GM23338 (cell line): ENCODE measurements around the gene MTHFR.

Experiments used
- CREB1 ChIP-seq: fragments of 250-450 bp; sonication (Bioruptor Pico); IDR thresholded peaks from 2 replicates; pipeline ENCODE4 v1.5.0; 2020; ENCODE audit warnings: low read depth, mild to moderate bottlenecking, moderate library complexity
- CTCF ChIP-seq, 2 experiments: fragments of 200-600 bp in 1 of 2; sonication (generic) in 1 of 2; conservative IDR thresholded peaks; 2 replicates each; pipeline versions ENCODE4 v1.5.1 to v1.6.1; 2016 to 2017; ENCODE audit warnings: antibody characterized with exemption in 2 of 2, low read depth in 2 of 2, mild to moderate bottlenecking in 2 of 2, moderate library complexity in 1 of 2
- EZH2 ChIP-seq: fragments of 200-600 bp; sonication (generic); IDR thresholded peaks from one replicate; pipeline ENCODE4 v1.8.0; 2017; ENCODE audit warnings: antibody characterized with exemption, mild to moderate bottlenecking, low read depth; ENCODE audit not compliant: unreplicated experiment
- EZH2phosphoT487 ChIP-seq: fragments of 200-600 bp; sonication (generic); IDR thresholded peaks from one replicate; pipeline ENCODE4 v1.8.1; 2018; ENCODE audit warnings: antibody characterized with exemption; ENCODE audit not compliant: unreplicated experiment
- JUNB ChIP-seq: IDR thresholded peaks from one replicate; pipeline ENCODE4 v1.6.1; 2016; ENCODE audit warnings: antibody characterized with exemption; ENCODE audit not compliant: unreplicated experiment
- POLR2AphosphoS5 ChIP-seq: IDR thresholded peaks from 2 replicates; pipeline ENCODE4 v1.6.1; 2016; ENCODE audit warnings: antibody characterized with exemption, low read depth
- ZNF114 ChIP-seq: fragments of 250-450 bp; sonication (Bioruptor Pico); IDR thresholded peaks from 2 replicates; pipeline ENCODE4 v1.5.0; 2020; ENCODE audit warnings: mild to moderate bottlenecking, moderate library complexity
- ZNF331 ChIP-seq: fragments of 250-450 bp; sonication (Bioruptor Pico); IDR thresholded peaks from 2 replicates; pipeline ENCODE4 v1.5.0; 2020; ENCODE audit warnings: low read depth, mild to moderate bottlenecking, moderate library complexity
- TF ChIP-seq, protein P1 (sequence below): IDR thresholded peaks from one replicate; pipeline ENCODE4 v1.6.1; 2018; ENCODE audit warnings: antibody characterized with exemption; ENCODE audit not compliant: unreplicated experiment

DNA sequence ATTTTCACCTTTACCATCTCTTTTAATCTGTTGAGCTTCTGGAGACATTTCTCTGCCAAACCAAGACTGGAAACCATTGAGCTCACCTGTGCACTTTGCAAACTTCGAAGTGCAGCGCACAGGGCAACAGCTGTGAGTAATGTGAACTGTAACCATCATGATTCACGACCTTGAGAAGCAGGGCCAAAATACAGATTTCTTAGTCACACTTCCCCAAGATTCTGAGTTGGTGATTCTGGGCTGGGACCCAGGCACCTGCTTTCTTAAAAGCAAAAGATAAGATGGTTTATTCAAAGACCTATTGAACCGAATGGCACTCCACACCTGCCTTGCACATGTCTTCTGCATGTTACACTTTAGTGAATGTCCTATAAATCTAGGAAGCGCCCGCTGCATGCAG lies 59.7 kb downstream of the MTHFR start:
- TF ChIP-seq POLR2AphosphoS5 (no peak), JUNB (no peak), CTCF (conservative IDR thresholded peaks at IDR 0.05; ENCODE audit: low read depth in 2 of 2) (no peak), EZH2 (no peak), EZH2phosphoT487 (no peak), CREB1 (CRISPR knock-in tag) (no peak), ZNF331 (CRISPR knock-in tag) (no peak), ZNF114 (CRISPR knock-in tag) (no peak)
- TF ChIP-seq, protein P1, sequence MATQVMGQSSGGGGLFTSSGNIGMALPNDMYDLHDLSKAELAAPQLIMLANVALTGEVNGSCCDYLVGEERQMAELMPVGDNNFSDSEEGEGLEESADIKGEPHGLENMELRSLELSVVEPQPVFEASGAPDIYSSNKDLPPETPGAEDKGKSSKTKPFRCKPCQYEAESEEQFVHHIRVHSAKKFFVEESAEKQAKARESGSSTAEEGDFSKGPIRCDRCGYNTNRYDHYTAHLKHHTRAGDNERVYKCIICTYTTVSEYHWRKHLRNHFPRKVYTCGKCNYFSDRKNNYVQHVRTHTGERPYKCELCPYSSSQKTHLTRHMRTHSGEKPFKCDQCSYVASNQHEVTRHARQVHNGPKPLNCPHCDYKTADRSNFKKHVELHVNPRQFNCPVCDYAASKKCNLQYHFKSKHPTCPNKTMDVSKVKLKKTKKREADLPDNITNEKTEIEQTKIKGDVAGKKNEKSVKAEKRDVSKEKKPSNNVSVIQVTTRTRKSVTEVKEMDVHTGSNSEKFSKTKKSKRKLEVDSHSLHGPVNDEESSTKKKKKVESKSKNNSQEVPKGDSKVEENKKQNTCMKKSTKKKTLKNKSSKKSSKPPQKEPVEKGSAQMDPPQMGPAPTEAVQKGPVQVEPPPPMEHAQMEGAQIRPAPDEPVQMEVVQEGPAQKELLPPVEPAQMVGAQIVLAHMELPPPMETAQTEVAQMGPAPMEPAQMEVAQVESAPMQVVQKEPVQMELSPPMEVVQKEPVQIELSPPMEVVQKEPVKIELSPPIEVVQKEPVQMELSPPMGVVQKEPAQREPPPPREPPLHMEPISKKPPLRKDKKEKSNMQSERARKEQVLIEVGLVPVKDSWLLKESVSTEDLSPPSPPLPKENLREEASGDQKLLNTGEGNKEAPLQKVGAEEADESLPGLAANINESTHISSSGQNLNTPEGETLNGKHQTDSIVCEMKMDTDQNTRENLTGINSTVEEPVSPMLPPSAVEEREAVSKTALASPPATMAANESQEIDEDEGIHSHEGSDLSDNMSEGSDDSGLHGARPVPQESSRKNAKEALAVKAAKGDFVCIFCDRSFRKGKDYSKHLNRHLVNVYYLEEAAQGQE, result no peak
